Keratinocyte (primary cell): ENCODE data around the gene PERCC1. TPM values are rescaled to one million over a fixed set of nuclear protein-coding genes. Genes with fewer than 3 reads are reported as not detected.
"Not testable (repeated sequence)": the region's sequence is repeated elsewhere in the genome, so short reads cannot be mapped to it uniquely, and the experiment has no call there.

Experiments
- DNase-seq: peaks from one replicate; pipeline ENCODE4 v3.0.0-alpha.2; 2011; ENCODE audit warnings: low read depth, missing footprints, low spot score
- FAIRE-seq: peaks from 2 replicates; lab custom pipeline; 2011; peaks lifted over from hg19 to GRCh38; lab: Jason Lieb, UNC
- H2AFZ ChIP-seq: 2 replicates; pipeline ENCODE4 v1.6.0; 2012; ENCODE audit warnings: low read length, control low read depth, inconsistent platforms; ENCODE audit not compliant: control insufficient read depth
- H3K27ac ChIP-seq: 2 replicates; pipeline ENCODE4 v1.5.1; 2011; ENCODE audit warnings: low read length; ENCODE audit not compliant: control insufficient read depth, insufficient read depth
- H3K27me3 ChIP-seq: 3 replicates; pipeline ENCODE4 v1.6.0; 2011; ENCODE audit warnings: low read length; ENCODE audit not compliant: control insufficient read depth, insufficient read depth; ENCODE audit errors: extremely low read depth
- H3K36me3 ChIP-seq, 2 experiments: 2 replicates in 1 of 2; 3 replicates in 1 of 2; pipeline ENCODE4 v1.5.1; 2011; ENCODE audit warnings: low read length in 2 of 2, mild to moderate bottlenecking in 1 of 2; ENCODE audit not compliant: control insufficient read depth in 2 of 2, insufficient read depth in 2 of 2; ENCODE audit errors: extremely low read depth in 1 of 2
- H3K4me1 ChIP-seq: 3 replicates; pipeline ENCODE4 v1.5.1; 2011; ENCODE audit warnings: low read length; ENCODE audit not compliant: control insufficient read depth, insufficient read depth; ENCODE audit errors: extremely low read depth
- H3K4me2 ChIP-seq: 3 replicates; pipeline ENCODE4 v1.6.0; 2011; ENCODE audit warnings: low read depth, low read length; ENCODE audit not compliant: control insufficient read depth, insufficient read depth; ENCODE audit errors: extremely low read depth
- H3K4me3 ChIP-seq, 3 experiments: fragments of 200-600 bp in 1 of 3; sonication (generic) in 1 of 3; 2 replicates in 2 of 3; 3 replicates in 1 of 3; pipeline ENCODE4 v1.5.1; 2011 to 2016; ENCODE audit warnings: low read length in 3 of 3, mild to moderate bottlenecking in 3 of 3, control low read depth in 2 of 3, inconsistent platforms in 1 of 3, low read depth in 1 of 3, mixed read lengths in 1 of 3, mixed run types in 1 of 3, moderate library complexity in 1 of 3; ENCODE audit not compliant: control insufficient read depth in 2 of 3, insufficient read depth in 2 of 3; ENCODE audit errors: extremely low read depth in 1 of 3
- H3K79me2 ChIP-seq: 2 replicates; pipeline ENCODE4 v1.6.0; 2012; ENCODE audit warnings: low read length; ENCODE audit not compliant: control insufficient read depth, insufficient read depth
- H3K9ac ChIP-seq: 3 replicates; pipeline ENCODE4 v1.6.0; 2011; ENCODE audit warnings: low read length; ENCODE audit not compliant: control insufficient read depth, insufficient read depth; ENCODE audit errors: extremely low read depth
- H3K9me1 ChIP-seq: 3 replicates; pipeline ENCODE4 v1.6.0; 2011; ENCODE audit warnings: low read length; ENCODE audit not compliant: control insufficient read depth, insufficient read depth; ENCODE audit errors: extremely low read depth
- H3K9me3 ChIP-seq: 2 replicates; pipeline ENCODE4 v1.5.1; 2012; ENCODE audit warnings: low read depth, low read length; ENCODE audit not compliant: control insufficient read depth
- H4K20me1 ChIP-seq: 3 replicates; pipeline ENCODE4 v1.6.0; 2011; ENCODE audit warnings: low read length; ENCODE audit not compliant: control insufficient read depth, insufficient read depth; ENCODE audit errors: extremely low read depth
- CTCF ChIP-seq, 3 experiments: IDR thresholded peaks in 1 of 3; conservative IDR thresholded peaks in 1 of 3; optimal IDR thresholded peaks in 1 of 3; 2 replicates in 2 of 3; 3 replicates in 1 of 3; pipeline versions ENCODE3 to v1.5.1; 2011; ENCODE audit warnings: low read length in 3 of 3, mild to moderate bottlenecking in 3 of 3, moderate library complexity in 2 of 3, control low read depth in 1 of 3, inconsistent platforms in 1 of 3; ENCODE audit not compliant: insufficient read depth in 2 of 3; ENCODE audit errors: extremely low read depth in 1 of 3
- EZH2 ChIP-seq: IDR thresholded peaks from one replicate; pipeline ENCODE4 v1.6.1; 2012; ENCODE audit warnings: inconsistent platforms, mild to moderate bottlenecking, low read length, moderate library complexity
- dilution Hi-C: fragments of 300-500 bp; cut with MboI; formaldehyde crosslinking; loops from one replicate; pipeline ENCODE4 v1.7.0; 2020; ENCODE audit warnings: low sequenced_read_pairs; ENCODE audit not compliant: extremely low pct_ligation_motif_present
- polyA plus RNA-seq, 5 experiments: library from polyadenylated mRNA; depleted of rRNA in 3 of 5; stranded (reverse) in 3 of 5; stranded (forward) in 1 of 5; unstranded in 1 of 5; fragments of >200 nt; gene quantifications; 1 replicate in 1 of 5; 2 replicates in 3 of 5; 3 replicates in 1 of 5; pipeline versions ENCODE4 v1.2.1 to v1.2.3, GENCODE V29; 2011 to 2012; ENCODE audit warnings: missing spikeins in 2 of 5, low read depth in 1 of 5, low replicate concordance in 1 of 5

Gene PERCC1
- polyA plus RNA-seq, 1 donor (not counting 4 experiments of a cell fraction or from before 2014, with no cell fraction given) = not detected

- no peak for FAIRE-seq
- H3K27ac ChIP-seq = no peak overlapping the region
- H3K9ac ChIP-seq = no peak overlapping the region
- no peak for DNase-seq
- no peak overlapping the region for H2AFZ ChIP-seq
- H3K27me3 ChIP-seq = no peaks in the 10 kb centered on the region
- H3K79me2 ChIP-seq = no peaks in the 10 kb centered on the region
- dilution Hi-C loops = no loop called here
- no peak overlapping the region for H3K4me3 ChIP-seq
- H3K4me2 ChIP-seq = no peak overlapping the region
- no peaks in the 10 kb centered on the region for H3K9me1 ChIP-seq
- TF ChIP-seq EZH2 (no peak), CTCF (optimal IDR thresholded peaks at IDR 0.05 in 1 of 3, IDR thresholded peaks at IDR 0.05 in 1 of 3, conservative IDR thresholded peaks at IDR 0.05 in 1 of 3; ENCODE audit: extremely low read depth in 1 of 3, insufficient read depth in 2 of 3, low read length in 3 of 3) (no peak)
- no peaks in the 10 kb centered on the region for H4K20me1 ChIP-seq
- no peaks in the 10 kb centered on the region for H3K36me3 ChIP-seq
- H3K4me1 ChIP-seq = no peaks in the 10 kb centered on the region
- H3K9me3 ChIP-seq = no peaks in the 10 kb centered on the region
Observed at GRCh38 chr16:1439058-1439698, 8.3 kb downstream of the PERCC1 start.

GRCh38 chr16:1439699-1440074 lies 8.8 kb downstream of the PERCC1 start:
- H3K27ac ChIP-seq, H3K79me2 ChIP-seq, dilution Hi-C loops, H3K4me2 ChIP-seq, H2AFZ ChIP-seq, H3K36me3 ChIP-seq, H3K9me3 ChIP-seq, FAIRE-seq, H3K9me1 ChIP-seq, DNase-seq, H3K27me3 ChIP-seq, H3K4me3 ChIP-seq, H3K9ac ChIP-seq, H3K4me1 ChIP-seq, H4K20me1 ChIP-seq: not testable (repeated sequence)

- no peaks in the 10 kb centered on the region for H3K9me3 ChIP-seq
Observed at GRCh38 chr16:1441391-1441829, 10.5 kb downstream of the PERCC1 start.

More at GRCh38 chr16:1441391-1441829, 10.5 kb downstream of the PERCC1 start:
- no peaks in the 10 kb centered on the region for H4K20me1 ChIP-seq
- no peak for TF ChIP-seq CTCF (optimal IDR thresholded peaks at IDR 0.05 in 1 of 3, IDR thresholded peaks at IDR 0.05 in 1 of 3, conservative IDR thresholded peaks at IDR 0.05 in 1 of 3; ENCODE audit: extremely low read depth in 1 of 3, insufficient read depth in 2 of 3, low read length in 3 of 3)
- TF ChIP-seq EZH2 = no peak
- no peaks in the 10 kb centered on the region for H3K9me1 ChIP-seq
- no peak overlapping the region for H3K27ac ChIP-seq
- dilution Hi-C loops = no loop called here
- no peak overlapping the region for H3K4me3 ChIP-seq
- DNase-seq (no peak), FAIRE-seq (no peak)
- no peaks in the 10 kb centered on the region for H3K4me1 ChIP-seq
- no peak overlapping the region for H3K9ac ChIP-seq
- peaks cover 0 to 6% of the 10 kb centered on the region in 2 experiments for H3K36me3 ChIP-seq
- no peaks in the 10 kb centered on the region for H3K27me3 ChIP-seq
- no peak overlapping the region for H2AFZ ChIP-seq
- no peaks in the 10 kb centered on the region for H3K79me2 ChIP-seq
- H3K4me2 ChIP-seq = no peak overlapping the region
